ENCODE results near the gene DSTN.

GRCh38 chr20:17584689-17585088 lies 14.8 kb downstream of the DSTN start:
- TF ChIP-seq CTCF (IDR thresholded peaks at IDR 0.05) (no peak), POLR2A (IDR thresholded peaks at IDR 0.05) (no peak)

Data from breast epithelium (tissue), 3 donors.